Dermis microvascular lymphatic vessel endothelial cell (primary cell): ENCODE measurements around the gene AHCYL2. TPM values are rescaled to one million over a fixed set of nuclear protein-coding genes. Genes with fewer than 3 reads are reported as not detected.
"Not testable (repeated sequence)": the region's sequence is repeated elsewhere in the genome, so short reads cannot be mapped to it uniquely, and the experiment has no call there.

Source experiments
- DNase-seq, 2 donors: peaks; one replicate each; pipeline versions ENCODE4 v3.0.0 to v3.0.0-alpha.2; 2010; ENCODE audit warnings: low read depth in 2 of 2
- total RNA-seq: library from RNA; depleted of rRNA; stranded (reverse); fragments of >200 nt; gene quantifications from 2 replicates; pipeline ENCODE4 v1.2.1, GENCODE V29; 2014

The AHCYL2 gene
- total RNA-seq, 1 donor from 2014 or later = 4.0 TPM

DNA sequence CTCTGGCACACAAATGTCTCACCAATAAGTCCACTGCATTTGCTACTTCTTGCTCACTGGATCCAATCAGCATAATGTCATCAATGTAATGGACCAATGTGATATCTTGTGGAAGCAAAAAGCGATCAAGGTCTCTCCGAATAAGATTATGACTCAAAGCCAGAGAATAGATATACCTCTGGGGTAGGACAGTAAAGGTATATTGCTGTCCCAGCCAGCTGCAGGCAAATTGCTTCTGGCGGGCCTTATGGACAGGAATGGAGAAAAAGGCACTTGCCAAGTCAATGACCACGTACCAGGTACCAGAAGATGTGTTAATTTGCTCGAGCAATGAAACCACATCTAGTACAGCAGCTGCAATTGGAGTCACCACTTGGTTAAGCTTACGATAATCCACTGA, 222.6 kb downstream of the AHCYL2 start:
- not testable (repeated sequence) for DNase-seq

DNA sequence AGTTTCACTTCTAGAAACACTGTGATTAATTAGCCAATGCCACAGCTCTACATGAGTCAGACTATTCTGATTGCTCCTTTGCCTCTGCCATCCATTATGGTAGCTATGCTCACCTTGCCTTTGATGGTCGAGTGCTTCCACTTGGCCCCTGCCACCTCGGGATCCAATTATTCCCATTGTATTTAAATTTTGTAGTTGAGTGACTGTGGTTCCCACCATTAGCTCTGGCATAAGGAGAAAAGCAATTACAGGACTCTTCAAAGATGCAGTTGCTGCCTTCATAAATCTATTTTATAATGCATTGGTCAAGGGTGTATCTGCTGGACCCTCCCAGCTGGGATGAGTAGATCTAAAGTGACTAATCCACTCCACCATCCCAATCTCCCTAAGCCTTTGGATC, 223.8 kb downstream of the AHCYL2 start:
- not testable (repeated sequence) for DNase-seq

DNA sequence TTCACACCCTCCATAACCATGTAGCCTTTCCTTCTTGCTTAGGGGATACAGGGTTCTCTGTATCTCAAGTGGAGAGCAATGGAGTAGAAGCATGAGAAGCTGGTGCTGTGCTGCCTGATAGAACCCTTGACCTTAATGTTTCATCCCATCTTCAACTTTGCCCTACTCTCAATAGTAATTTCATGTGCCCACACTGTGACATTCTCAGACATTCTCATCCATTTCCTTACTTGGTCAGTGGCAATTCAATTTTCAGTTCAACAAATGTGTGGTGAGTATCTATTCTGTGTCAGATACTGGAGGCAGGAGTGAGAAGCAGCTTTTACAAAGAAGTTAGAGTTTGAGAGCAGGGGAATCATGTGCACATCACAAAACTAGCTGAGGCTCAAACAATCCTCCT, 225.5 kb downstream of the AHCYL2 start:
- no peak for DNase-seq

DNA sequence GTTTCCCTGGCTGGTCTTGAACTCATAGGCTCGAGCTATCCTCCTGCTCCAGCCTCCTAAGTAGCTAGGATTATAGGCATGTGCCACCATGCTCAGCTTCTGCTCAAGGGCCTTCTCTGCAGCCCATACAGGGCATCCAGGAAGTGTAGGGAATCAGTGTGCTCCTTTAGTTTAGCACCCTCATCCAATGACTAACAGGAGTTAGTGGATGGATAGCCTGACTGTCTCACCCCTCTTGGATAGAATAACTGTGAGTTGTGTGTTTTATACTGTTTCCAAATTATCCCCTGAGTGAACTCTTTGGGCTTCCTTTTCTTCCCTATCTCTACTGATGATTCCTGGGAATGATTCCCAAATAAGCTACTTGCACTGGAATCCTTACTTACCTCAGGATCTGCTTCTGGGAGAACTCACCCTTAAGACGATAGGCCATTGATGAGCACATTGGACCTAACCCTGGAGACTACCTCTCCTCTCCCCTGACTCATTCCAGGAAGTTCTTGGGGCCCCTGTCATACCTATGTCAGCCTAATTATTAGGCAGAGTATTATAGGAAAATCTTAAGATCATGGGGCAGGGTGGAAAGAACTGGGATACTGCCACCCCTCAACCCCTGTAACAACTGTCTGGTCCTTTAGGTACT, 227.9 kb downstream of the AHCYL2 start:
- DNase-seq = no peak

DNA sequence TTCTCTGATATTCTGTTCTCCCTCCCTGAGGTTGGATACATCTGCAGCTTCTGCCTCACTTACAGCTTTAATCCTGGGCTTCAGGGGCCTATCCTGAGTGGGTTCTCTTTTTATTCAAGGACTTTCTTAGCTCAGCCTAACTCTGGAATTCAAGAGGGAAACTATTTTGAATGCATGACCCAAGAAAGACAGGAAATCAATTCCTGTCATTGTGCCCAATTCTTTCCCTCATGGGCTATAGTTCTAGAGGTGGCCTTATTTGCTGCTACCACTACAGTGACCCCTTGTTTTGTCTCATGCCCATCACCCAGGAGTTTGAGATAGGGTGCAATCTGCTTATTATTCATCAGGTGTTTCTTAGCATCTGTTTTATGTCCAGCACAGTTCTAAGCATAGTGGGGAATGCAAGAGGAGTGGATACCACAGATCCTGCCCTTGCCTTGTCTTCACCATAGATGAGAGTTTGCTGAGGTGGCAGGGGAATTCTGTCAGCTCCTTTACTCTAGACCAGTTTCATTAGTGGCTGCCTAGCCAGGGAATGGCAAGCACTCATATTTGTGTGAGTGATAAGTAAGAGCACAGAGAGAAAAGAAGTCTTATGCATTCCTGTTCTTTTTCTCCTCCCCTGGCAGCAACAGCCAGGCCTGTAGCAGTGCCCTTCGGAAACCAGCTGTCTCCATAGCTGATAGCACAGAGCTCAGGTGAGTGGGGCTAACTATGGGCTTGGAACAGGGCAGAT, 228.8 kb downstream of the AHCYL2 start:
- DNase-seq = no peak

DNA sequence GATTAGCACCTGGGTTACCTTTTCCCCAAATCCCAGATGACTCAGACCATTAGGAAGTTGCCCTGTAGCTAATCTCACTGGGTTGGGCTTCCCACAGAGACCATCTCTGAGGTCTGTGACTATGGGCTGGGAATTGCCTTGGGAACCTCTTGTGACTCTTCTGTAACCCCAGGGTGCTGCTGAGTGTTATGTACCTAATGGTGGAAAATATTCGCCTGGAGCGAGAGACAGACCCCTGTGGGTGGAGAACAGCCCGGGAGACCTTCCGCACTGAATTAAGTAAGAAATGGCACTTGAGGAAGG, 229.4 kb downstream of the AHCYL2 start:
- DNase-seq = no peak

DNA sequence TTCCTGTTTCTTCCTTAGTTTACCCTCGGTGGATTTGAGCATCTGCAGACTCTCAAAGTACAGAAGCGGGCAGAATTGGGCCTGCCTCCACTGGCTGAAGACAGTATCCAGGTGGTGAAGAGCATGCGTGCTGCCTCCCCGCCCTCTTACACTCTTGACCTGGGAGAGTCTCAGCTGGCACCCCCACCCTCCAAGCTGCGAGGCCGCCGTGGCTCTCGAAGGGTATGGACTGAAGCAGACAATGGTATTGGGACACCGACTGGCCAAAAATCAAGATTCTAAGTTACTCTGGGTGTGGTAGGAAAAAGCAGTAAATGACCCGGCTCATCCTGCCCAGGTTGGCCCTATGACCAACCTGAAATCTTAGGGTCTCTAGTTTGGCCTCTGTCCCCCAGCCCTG, 231.6 kb downstream of the AHCYL2 start:
- no peak for DNase-seq

DNA sequence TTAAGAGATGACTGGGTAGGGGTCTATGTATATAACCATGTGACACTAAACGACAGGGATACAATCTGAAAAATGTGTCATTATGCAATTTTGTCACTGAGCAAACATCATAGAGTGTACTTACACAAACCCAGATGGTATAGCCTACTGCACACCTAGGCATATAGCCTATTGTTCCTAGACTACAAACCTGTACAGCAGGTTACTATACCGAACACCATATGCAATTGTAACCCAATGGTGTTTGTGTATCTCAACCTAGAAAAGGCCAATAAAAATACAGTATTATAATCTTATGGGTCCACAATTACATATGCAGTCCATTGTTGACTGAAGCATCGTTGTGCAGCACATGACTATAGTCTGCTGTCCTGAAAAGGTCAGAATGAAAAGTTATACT, 232.3 kb downstream of the AHCYL2 start:
- no peak for DNase-seq

DNA sequence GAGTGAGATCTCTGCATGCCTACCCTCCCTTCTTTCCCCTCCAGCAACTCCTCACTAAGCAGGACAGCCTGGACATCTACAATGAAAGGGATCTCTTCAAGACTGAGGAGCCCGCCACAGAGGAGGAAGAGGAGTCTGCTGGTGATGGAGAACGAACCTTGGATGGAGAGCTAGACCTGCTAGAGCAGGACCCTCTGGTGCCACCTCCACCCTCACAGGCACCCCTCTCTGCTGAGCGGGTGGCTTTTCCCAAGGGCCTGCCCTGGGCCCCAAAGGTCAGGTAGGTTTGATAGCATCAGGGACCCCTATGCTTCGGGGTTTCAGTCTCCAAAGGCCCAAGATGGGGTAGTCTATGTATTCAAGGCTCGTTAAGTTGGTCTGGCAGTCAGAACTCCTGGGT, 233.3 kb downstream of the AHCYL2 start:
- no peak for DNase-seq

DNA sequence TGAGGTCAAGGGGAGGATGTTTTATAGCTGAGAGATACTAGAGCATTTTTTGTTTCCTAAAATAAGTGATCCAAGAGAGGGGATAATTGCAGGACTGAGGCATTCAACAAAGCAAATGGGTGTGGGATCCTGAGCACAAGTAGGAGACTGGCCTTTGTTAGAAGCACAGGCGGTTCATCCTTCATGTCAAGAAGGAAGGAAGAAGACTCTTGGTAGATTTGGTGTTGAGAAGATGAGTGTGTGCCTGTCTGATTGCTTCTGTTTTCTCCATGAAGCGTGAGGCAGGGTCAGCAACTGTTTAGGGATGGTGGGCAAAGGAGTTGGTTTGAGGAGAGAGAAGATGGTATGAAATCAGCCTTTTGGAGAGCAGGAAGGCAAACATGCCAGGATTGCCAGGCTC, 237.0 kb downstream of the AHCYL2 start:
- DNase-seq = no peak

DNA sequence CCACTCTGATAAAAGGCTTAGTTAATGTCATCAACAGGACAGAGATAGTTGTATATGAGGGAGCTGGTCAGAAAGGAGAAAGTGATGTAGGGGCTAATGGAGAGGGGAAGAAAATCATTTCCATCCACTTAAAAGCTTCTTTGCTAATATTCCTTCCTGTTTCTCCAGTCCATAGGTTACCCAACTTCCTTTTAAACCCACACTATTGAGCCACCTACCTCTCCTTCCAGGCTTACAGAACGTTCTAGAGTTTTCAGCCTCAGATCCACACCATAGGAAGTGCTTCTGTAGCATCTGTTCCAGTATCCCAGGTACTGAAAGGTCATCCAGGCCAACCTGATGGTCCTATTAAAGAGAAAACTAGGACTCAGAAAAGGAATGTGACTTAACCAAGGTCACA, 237.6 kb downstream of the AHCYL2 start:
- no peak for DNase-seq

DNA sequence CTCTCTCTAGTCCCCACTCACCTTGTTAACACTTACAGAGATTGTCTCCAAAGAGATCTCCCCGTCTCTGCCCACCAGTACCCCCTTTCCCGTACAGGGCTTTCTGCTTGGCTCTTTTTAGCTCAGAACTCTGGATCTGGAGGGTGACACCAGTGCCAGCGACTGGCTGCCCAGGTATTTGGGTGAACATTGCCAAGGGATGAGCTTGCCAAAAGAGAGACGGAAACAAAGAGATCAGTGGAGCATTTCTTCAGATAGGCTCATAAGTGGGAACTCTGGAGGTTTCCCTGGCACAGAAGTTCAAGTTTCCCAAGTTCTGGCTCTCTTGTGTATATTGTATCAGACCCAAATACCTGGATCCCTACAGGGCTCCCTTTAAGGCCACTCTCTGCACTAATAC, 239.4 kb downstream of the AHCYL2 start:
- no peak for DNase-seq

DNA sequence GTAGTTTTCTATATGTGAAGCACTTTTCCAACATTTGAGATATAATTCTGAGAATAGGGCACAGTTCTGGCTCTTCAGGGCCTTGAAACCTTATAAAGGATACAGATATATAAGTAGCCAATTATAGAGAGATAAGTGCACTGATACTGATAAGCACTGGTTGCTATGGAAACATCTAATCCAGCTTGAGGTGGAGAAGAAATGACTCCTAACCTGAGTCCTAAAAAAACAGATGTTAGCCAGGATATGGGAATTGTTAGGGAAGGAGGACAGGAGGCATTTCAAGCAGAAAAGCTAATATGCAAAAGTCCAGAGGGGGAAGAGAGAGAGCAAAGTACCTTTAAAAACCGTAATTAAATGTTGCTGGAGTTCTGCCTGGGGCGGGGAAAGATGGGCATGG, 240.2 kb downstream of the AHCYL2 start:
- no peak for DNase-seq

DNA sequence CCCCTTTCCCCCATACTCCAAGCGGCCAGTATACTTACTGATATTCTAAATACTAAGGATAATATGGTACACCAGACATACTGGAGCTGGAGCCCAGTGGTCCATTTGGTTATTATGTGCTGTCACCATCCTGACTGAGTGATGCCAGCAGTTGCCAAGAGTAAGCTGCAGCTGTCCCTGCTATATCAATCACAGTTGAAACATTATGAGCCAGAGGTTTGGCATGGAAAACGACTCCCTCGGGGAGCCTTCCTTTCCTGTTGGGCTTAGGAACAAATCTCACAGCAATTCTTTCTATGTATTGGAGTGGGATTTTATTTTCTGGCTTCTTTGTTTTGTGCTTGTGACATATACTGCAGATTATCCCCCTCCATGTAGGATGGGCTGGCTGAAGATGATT, 242.0 kb downstream of the AHCYL2 start:
- no peak for DNase-seq

DNA sequence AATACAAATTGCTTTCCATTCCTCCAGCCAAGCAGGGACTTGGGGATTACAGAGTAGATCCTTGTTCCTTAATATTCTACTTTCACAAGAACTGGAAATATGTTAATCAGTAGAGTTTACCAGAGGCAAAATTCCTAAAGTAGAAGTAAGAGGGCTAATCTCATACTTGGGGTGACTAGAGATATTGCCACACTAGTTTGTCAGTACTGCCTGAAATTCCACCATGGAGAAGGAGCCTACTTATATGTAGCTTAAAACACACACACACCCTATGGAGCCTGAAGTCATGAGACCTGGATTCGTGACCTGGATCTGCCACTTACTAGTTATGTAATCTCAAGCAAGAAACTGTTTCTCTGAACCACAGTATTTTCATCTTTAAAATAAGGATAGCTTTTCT, 243.3 kb downstream of the AHCYL2 start:
- DNase-seq = no peak

DNA sequence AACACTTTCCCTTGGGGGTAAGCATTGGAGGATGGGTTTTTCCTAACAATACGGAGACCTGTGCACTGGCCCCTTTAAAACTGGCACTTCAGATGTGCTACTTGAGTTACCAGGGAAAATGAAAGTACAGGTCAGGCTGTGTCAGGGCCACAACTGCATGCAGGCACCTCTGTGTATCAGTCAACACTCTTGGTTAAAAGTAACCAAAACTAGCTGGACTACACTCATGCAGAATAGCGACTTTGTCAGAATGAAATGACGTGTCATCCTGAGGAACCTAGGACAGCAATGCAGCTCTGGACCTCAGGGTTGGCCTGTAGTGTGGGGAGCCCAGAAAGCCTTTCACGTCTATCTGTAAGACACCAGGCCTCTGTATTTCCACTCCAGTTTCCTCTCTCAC, 243.7 kb downstream of the AHCYL2 start:
- DNase-seq = no peak

DNA sequence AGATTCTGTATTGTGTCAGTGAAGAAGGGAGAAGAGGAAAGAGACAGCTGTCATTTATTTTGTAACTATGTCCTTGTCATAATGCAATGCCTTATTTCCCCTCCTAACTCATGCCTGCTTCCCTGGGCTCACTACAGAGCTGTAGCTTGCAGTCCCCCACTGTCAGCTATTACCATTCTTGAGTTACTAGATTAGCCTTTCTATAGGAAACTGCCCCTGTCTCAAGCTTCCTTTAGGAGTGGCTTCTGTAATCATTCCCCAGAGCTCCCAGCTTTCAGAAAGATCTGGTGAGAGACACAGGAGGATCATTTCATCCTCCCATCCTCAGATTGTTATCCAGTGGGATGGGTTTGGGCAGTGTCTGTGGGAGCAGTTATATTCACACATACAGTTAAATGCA, 245.1 kb downstream of the AHCYL2 start:
- DNase-seq = no peak

DNA sequence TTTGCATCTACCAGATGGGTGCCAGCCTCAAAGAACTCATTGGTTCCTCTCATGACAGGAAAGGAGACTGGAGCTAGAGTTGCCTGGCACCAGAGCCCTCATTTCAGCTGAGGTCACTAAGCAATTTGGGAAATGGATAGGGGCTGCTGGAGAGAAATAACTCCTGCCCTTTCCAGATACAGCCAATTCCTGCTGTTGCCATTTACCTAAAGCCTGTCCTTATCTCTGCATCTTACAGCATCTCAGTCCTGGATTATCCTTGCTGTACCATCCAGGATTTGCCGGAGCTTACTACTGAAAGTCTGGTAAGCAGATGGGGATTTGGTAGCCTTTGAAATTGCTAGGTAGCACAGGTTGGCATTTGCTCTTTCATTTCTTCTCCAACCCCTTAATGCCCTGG, 245.6 kb downstream of the AHCYL2 start:
- no peak for DNase-seq

DNA sequence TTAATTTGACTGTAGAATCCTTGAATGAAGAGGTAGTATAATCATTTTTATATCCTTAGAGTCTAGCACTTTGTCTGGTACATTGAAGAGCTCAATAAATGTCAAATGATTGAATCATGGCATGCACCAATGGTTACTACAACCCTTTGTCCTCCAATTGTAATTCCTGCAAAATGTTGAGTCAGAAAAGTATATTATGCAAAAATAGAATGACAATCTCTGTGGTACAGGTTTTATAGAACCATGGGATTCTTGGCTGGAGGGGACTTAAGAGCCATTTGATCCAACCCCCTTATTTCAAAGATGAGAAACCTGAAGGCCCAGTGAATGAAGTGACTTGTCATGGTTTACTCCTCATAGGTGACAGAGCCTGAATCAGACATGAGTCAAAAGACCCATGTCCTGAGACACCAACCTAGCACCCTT, 246.6 kb downstream of the AHCYL2 start:
- DNase-seq = no peak

DNA sequence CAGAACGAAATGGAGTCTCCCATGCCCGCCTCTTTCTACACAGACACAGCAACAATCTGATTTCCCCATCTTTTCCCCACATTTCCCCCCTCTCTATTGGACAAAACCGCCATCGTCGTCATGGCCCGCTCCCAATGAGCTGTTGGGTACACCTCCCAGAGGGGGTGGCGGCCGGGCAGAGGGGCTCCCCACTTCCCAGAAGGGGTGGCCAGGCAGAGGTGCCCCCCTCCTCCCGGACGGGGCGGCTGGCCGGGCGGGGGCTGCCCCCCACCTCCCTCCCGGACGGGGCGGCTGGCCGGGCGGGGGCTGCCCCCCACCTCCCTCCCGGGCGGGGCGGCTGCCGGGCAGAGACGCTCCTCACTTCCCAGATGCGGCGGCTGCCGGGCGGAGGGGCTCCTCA, 251.1 kb downstream of the AHCYL2 start:
- not testable (repeated sequence) for DNase-seq

DNA sequence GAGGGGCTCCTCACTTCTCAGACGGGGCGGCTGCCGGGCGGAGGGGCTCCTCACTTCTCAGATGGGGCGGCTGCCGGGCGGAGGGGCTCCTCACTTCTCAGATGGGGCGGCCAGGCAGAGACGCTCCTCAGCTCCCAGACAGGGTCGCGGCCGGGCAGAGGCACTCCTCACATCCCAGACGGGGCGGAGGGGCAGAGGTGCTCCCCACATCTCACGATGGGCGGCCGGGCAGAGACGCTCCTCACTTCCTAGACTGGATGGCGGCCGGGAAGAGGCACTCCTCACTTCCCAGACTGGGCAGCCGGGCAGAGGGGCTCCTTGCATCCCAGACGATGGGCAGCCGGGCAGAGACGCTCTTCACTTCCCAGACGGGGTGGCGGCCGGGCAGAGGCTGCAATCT, 251.6 kb downstream of the AHCYL2 start:
- DNase-seq = not testable (repeated sequence)
